ENCODE results near the gene HMGCLL1. TPM values are rescaled to one million over a fixed set of nuclear protein-coding genes. Genes with fewer than 3 reads are reported as not detected.

The HMGCLL1 gene
- 10 to 100 TPM in 2 of 5 donors, 1 to 10 TPM in 3; 6.7 to 13.4 (median 9.9) TPM for polyA plus RNA-seq (ENCODE audit: insufficient read depth in 1 of 5, insufficient read length in 5 of 5, low replicate concordance in 1 of 5)
- long read RNA-seq, donor 1, partial matches to known transcripts, result 0 of 3 reads
- long read RNA-seq, donor 1, other reads (novel, unspliced or antisense), result 0 of 3 reads
- long read RNA-seq, donor 2, partial matches to known transcripts, result 0 of 1 reads
- long read RNA-seq, donor 2, other reads (novel, unspliced or antisense), result 0 of 1 reads
- long read RNA-seq, donor 3, partial matches to known transcripts, result 0 of 1 reads
- long read RNA-seq, donor 3, other reads (novel, unspliced or antisense), result 0 of 1 reads
- long read RNA-seq, donor 4, partial matches to known transcripts, result 0 of 1 reads
- long read RNA-seq, donor 4, other reads (novel, unspliced or antisense), result 0 of 1 reads
- long read RNA-seq, donor 5, partial matches to known transcripts, result 0 of 3 reads
- long read RNA-seq, donor 5, other reads (novel, unspliced or antisense), result 0 of 3 reads
- long read RNA-seq, donor 6, partial matches to known transcripts, result 0 of 6 reads
- long read RNA-seq, donor 6, other reads (novel, unspliced or antisense), result 0 of 6 reads
- long read RNA-seq, donor 7, partial matches to known transcripts, result 0 of 1 reads
- long read RNA-seq, donor 7, other reads (novel, unspliced or antisense), result 0 of 1 reads
- long read RNA-seq, donor 8, partial matches to known transcripts, result 0 of 2 reads
- long read RNA-seq, donor 8, other reads (novel, unspliced or antisense), result 0 of 2 reads

DNA sequence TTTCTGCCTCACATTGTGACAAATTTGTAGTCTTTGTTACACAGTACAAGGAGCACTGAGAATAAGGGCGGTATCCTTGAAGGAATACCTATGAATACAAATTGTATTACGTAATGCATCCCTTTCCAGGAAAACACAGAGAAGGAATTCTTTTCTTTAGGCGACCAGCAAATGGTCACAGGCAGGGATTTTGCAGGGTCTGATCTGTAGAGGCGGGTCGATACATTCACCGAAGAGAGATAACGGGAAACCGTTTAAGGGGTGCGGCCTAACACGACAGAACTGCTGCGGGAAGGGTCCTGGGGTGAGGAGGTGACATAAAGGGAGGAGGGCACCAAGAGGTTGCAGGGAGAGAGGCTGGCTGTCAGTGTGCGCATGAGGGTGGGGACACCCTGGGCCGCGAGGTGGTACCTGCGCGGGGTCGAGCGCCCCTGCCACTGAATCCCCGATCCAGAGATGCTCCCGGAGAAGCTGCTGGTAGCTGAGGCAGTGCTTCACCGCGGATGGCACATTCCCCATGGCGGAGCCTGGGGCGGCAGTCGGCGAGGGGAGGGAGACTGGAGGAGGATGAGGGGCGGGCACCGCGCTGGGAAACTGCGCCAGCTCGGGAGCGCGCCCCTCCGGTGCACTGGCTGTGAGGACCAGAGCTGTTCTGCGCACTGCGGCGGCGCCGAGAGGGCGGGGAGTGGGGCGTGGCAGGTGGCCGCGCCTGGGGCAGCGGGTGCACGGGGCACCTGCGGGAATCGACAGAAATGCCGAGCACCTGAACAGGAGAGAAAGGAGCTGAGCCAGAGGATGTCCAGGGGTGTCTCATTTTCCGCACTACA lies at the start of gene HMGCLL1:
Gene HMGCLL1 (minus strand): TSS at position 656 of the 827 bp plus-strand sequence. CDS start 137 bp downstream, at position 519.
- DNase-seq, result peak; percentile 58 to 62

GRCh38 chr6:55621993-55622392 lies 43.0 kb upstream of the HMGCLL1 start:
- no peak for DNase-seq

- no peak for DNase-seq
Observed at GRCh38 chr6:55621244-55621643, 42.3 kb upstream of the HMGCLL1 start.

GRCh38 chr6:55617272-55617671 lies 38.3 kb upstream of the HMGCLL1 start:
- DNase-seq, result no peak

DNA sequence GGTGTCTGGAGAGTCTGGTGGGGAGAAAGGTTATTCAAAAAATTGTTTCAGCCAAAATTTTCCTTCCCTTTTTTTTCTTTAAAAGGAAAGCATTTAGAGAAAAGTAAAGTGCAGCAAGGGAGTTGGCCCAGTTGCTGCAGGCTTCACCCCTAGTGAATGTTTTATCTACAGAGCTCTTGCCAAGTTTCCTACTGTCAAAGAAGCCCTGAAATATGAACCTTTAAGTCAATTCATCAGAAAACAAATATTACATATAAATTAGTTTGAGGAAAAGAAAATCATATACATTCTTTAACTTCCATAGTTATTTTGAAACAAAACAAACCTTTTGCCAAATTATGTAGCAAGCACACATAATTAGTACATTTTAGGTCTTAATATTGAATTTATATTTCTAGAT lies 25.0 kb upstream of the HMGCLL1 start:
- peak; percentile 32 for DNase-seq

DNA sequence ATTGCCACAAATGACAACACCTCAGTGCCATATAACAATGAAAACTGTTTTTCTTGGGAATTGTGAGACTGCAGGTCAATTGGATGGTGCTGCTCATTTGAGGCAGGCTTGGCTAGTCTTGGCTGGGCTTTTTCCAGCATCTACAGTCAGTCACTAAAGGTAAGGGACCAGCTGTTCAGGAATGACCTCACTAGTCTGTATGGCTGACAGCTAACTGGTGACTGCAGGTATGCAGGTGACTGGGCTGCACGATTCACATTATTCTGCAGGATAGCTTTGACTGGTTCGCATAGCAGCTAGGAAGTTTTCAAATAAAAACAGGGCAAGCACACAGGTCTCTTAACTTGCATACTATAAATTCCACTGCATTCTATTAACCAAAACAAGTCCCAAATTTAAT lies 22.1 kb upstream of the HMGCLL1 start:
- no peak for DNase-seq

- DNase-seq, result no peak
Observed at GRCh38 chr6:55594442-55594841, 15.4 kb upstream of the HMGCLL1 start.

- DNase-seq, result no peak
Observed at GRCh38 chr6:55584654-55585354, 5.8 kb upstream of the HMGCLL1 start.

GRCh38 chr6:55576811-55577210 lies 2.2 kb downstream of the HMGCLL1 start:
- no peak for DNase-seq

- no peak for DNase-seq
Observed at GRCh38 chr6:55574556-55574955, 4.4 kb downstream of the HMGCLL1 start.

DNA sequence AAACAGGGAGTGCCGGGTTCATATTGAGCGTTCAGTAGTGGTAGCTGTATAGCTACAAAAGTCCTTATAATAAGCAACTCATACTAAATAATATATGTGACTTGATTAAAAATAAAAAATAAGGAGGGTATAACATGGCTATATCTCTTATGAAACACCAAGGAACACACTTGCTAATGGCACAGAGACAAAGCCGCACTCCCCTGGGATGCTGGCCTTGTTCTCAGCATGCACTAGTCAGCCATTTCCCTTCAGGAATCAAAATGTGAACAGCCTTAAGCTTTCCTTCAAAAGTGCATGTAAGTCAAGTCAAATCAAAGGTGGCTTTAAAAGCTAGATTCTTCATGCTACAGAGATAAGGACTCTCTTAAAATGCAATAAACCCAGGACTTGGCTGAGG lies 9.4 kb downstream of the HMGCLL1 start:
- DNase-seq, result no peak

DNA sequence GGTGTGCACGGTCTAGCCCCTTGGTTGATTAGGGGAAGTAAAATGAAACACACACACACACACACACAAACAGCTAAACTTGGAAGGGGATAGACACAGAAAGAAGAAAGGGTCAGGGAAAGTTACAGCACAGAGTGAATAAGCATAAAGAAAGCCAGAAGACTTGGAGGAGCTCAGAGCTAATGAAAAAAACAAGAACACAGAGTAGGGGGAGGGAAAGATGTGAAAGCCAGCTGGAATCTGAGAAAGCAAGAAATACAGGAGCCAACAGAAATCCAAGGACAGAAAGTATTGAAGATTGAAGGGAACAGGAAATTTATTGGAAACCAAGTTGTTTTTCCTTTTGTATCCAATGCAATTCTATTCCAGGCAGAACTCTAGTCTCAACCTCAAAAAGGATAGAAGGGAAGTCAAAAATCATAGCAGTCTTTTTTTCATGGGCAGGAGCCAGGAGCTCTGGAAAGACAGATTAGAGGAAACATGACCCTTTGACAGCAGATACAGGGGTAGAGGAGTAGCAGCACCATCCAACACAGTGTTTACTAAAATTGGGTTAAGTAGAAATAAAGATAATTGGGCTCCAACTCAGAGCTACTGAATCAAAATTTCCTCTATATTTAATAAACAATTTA lies 10.1 kb downstream of the HMGCLL1 start:
- DNase-seq, result peak; percentile 68 to 78

DNA sequence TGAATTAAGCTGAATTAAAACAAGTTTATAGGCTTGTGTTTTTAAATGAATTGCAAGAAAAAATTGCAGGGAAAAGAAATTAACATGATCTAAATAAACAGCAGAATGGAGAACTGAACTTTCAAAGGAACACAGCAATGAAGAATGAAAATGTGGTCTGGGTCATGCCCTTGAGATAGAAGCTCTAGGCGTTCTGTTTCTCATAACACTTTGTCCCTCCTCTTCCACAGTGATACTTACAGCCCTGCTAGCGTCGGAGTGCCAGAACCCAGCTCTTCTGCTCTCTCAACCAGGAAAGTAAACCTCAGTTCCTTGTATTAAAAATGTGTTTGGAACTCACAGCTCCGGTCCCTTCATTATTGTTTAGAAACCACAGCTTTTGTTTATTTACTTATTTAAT lies 11.4 kb downstream of the HMGCLL1 start:
- DNase-seq, result no peak

DNA sequence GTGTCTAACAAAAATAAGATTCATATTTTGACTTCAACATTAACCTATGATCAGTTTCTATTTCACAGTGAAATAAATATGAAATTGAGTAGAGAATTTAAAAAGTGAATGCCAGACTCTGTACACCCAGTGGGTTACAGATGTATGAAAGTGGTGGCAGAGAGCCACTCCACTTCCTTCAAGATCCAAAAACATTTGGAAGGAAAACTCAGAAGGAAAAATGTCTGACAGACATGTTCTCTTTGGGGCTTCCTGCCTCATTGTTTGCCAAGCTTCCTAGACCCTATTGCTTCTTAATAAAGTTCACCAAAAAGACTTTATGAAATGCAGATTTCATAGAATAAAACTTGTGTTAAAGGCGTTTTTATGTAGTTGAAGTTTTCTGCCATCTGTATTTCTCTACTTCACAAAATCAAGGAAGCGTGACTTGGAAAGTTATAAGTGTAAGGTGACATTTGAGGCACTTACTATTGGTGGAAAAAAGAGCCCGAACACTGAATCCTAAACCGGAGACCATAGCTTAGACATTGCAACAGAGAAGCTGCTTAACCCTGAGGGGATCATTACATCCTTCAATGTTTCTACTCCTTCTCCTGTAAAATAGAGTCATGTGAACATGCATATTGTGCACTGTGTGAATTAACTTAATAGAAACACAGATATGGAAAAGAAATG lies 12.8 kb downstream of the HMGCLL1 start:
- no peak for DNase-seq

GRCh38 chr6:55562318-55562717 lies 16.7 kb downstream of the HMGCLL1 start:
- DNase-seq, result no peak

DNA sequence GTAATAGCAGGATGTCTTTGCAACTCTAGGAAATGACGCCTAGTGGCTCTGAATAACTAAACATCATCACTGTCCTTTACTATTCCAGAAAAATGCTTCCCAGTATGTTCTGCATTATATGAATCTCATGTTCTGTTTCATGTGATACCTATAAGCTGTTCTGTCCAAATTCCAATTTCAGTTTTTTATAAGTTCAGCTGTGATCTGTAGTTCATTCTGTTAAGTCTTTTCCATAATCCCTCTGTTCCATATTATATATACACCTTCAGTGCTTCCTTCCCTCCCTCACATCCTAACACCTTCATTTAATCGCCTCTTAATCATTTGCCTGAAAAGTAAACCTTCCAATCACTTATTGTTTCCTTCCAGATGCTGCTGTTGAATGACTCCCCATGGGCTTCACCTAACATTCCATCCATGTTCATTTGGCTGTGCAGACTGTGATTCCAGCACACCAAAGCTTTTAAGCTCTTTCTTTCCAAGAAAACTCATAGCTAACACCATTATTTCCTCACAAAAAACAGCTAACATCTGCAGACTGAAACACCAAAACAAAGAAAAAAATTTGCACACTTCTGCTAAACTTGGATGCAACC lies 18.6 kb downstream of the HMGCLL1 start:
- no peak for DNase-seq

- no peak for DNase-seq
Observed at GRCh38 chr6:55557146-55557545, 21.8 kb downstream of the HMGCLL1 start.

- no peak for DNase-seq
Observed at GRCh38 chr6:55545791-55546190, 33.2 kb downstream of the HMGCLL1 start.

DNA sequence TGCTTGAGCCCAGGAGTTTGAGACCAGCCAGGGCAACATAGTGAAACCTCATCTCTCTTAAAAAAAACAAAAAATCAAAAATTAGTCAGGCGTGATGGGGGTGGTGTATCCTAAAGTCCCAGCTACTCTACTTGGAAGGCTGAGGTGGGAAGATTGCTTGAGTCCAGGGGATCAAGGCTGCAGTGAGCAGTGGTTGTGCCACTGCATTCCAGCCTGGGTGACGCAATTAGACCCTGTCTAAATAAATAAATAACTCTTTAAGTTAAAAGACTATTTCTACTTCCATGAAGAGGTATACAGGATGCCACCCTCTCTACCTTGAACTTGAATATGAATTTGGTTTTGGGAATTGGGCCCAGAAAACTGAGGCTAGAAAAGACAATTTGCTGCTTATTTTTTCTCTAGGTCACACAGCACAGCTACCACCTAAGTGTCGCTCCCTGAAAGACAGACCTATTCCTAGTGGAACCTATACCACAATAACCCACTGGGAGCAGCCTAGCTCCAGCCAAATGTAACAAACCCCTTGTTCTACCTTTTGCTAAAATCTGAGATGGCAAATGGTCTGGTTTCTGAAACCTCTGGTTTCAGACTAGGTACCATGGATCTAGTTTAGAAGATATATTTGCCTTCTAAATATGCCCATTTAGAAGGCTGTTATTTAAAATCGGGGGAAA lies 35.2 kb downstream of the HMGCLL1 start:
- no peak for DNase-seq

Data from right lung (tissue), 10 donors.